DND-41 (cell line): ENCODE measurements around the gene SDHAF2.

ENCODE experiments used
- ATAC-seq: fragments of 200-7000 bp; cut with Tn5 transposase; 3 replicates; pipeline ENCODE4 v1.9.1; 2021; ENCODE audit warnings: low read depth; ENCODE audit not compliant: insufficient read depth
- DNase-seq: peaks from one replicate; pipeline ENCODE4 v3.0.0-alpha.2; 2020
- H2AFZ ChIP-seq: 2 replicates; pipeline ENCODE4 v1.6.0; 2012; ENCODE audit warnings: low read depth, low read length
- H3K27ac ChIP-seq: 2 replicates; pipeline ENCODE4 v1.5.1; 2012; ENCODE audit warnings: low read length, inconsistent platforms
- H3K27me3 ChIP-seq: fragments of 200-600 bp; sonication (generic); 2 replicates; pipeline ENCODE4 v1.6.0; 2012; ENCODE audit warnings: low read length, mild to moderate bottlenecking, inconsistent platforms; ENCODE audit not compliant: insufficient read depth, poor library complexity
- H3K36me3 ChIP-seq: 2 replicates; pipeline ENCODE4 v1.5.1; 2012; ENCODE audit warnings: low read length, inconsistent platforms; ENCODE audit not compliant: insufficient read depth
- H3K4me1 ChIP-seq: 2 replicates; pipeline ENCODE4 v1.5.1; 2012; ENCODE audit warnings: mild to moderate bottlenecking, low read length; ENCODE audit not compliant: insufficient read depth
- H3K4me2 ChIP-seq: 2 replicates; pipeline ENCODE4 v1.6.0; 2012; ENCODE audit warnings: mild to moderate bottlenecking, moderate library complexity, low read length, inconsistent platforms; ENCODE audit not compliant: insufficient read depth
- H3K4me3 ChIP-seq, 2 experiments: fragments of 200-600 bp in 1 of 2; shearing (Covaris generic) in 1 of 2; 2 replicates each; pipeline ENCODE4 v1.5.1; 2012 to 2016; ENCODE audit warnings: inconsistent platforms in 2 of 2, low read length in 2 of 2, mild to moderate bottlenecking in 2 of 2, low read depth in 1 of 2, moderate library complexity in 1 of 2
- H3K79me2 ChIP-seq: 2 replicates; pipeline ENCODE4 v1.6.0; 2012; ENCODE audit warnings: low read length, inconsistent platforms; ENCODE audit not compliant: insufficient read depth
- H3K9ac ChIP-seq: 2 replicates; pipeline ENCODE4 v1.6.0; 2012; ENCODE audit warnings: low read depth, mild to moderate bottlenecking, inconsistent platforms, low read length, moderate library complexity
- H3K9me3 ChIP-seq: 2 replicates; pipeline ENCODE4 v1.5.1; 2012; ENCODE audit warnings: low read length, moderate library complexity, mild to moderate bottlenecking, inconsistent platforms; ENCODE audit not compliant: insufficient read depth, severe bottlenecking
- H4K20me1 ChIP-seq: 2 replicates; pipeline ENCODE4 v1.6.0; 2012; ENCODE audit warnings: low read length; ENCODE audit not compliant: insufficient read depth
- EZH2 ChIP-seq: IDR thresholded peaks from 3 replicates; pipeline ENCODE4 v1.6.1; 2012; ENCODE audit warnings: borderline replicate concordance, low read depth, mild to moderate bottlenecking, moderate library complexity, low read length, inconsistent platforms; ENCODE audit not compliant: severe bottlenecking
- TF ChIP-seq, protein P1 (sequence below): IDR thresholded peaks from 2 replicates; pipeline ENCODE4 v1.5.1; 2012; ENCODE audit warnings: borderline replicate concordance, low read length, moderate library complexity, mild to moderate bottlenecking; ENCODE audit not compliant: poor library complexity, severe bottlenecking; ENCODE audit errors: extremely low read depth

SDHAF2 gene

DNA sequence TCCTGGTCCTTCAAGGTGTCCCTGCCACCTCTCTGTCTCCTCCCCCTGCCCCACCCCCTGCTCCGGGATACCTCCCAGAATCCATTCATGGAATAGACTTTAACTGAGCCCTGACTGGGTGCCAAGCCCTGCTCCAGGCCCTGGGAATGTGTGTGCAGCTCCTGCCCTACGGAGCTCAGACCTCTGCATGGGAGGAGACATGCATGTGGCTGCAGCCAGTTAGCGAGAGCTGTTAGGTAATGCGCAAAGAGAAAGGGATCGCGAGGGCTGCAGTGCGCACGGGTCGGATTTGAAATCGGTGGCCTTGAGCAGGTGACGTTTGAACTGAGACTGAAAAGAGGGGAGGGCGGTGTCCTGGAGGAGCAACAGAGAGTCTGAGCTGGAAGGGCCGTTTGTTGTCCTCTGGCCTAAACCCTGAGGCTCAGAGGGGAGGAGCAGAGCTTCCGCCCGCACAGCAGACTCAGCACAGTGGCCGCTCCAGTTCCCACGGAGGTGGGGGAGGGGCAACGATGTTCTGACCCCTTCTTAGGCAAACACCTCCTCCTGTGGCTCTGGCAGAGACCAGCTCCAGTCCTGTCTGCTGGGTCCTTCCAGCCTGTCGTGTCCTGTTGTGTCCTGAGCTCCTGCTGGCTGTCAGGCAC lies 58.8 kb downstream of the SDHAF2 start:
- Histone ChIP-seq H3K9me3 (no peaks in the 10 kb centered on the region), H3K27ac (no peak overlapping the region), H3K9ac (no peak overlapping the region), H3K4me2 (no peak overlapping the region), H3K79me2 (no peaks in the 10 kb centered on the region), H2AFZ (no peak overlapping the region), H3K36me3 (no peaks in the 10 kb centered on the region), H4K20me1 (no peaks in the 10 kb centered on the region; the same call in 1 of the 2 replicates), H3K4me3 (no peak overlapping the region), H3K27me3 (no peaks in the 10 kb centered on the region), H3K4me1 (no peaks in the 10 kb centered on the region)
- no peak for DNase-seq
- ATAC-seq = no peak
- no peak for TF ChIP-seq EZH2

DNA sequence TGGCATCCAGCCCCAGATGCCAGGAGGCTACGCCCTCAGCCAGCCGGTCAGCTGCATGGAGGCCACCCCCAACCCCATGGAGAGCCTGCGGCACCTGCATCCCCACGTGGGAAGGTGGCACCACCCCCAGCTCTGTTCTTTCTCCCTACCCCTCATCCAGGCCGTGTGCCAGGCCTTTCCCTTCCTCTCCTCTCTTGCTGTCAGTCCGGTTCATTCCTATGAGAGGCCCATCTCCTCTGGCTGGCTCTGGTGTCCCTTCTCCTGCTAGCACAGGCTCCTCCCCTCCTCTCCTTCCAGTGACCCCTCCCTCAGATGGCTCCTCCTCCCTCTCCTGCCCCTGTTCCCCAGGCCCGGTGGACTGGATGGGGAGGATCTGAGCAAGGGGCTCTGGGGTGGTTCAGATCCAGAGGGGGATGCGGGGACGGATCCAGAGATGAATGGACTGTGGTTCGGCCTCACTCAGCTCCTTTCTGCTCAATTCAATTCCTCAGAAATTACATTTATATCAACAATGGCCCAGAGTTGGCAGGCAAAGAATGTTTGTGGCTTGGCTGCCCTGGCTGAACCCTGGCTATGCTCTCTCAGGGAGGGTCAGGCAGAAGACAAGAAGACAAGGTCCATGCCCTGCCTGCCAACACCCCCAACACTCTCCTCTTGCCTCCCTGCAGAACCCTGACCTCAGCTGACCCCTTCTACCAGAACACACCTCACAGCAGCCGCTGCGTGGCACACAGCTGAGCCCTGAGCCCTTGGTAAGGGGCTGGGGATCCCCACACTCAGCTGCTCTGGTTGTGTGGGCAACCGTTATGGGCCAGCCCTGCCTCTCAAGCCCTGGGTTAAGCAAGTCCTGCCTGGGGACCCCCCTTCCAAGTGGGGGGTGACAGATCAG lies 60.2 kb downstream of the SDHAF2 start:
- Histone ChIP-seq H3K79me2 (no peaks in the 10 kb centered on the region), H3K9me3 (no peaks in the 10 kb centered on the region), H3K27ac (no peak overlapping the region), H3K4me3 (no peak overlapping the region), H4K20me1 (no peaks in the 10 kb centered on the region; the same call in 1 of the 2 replicates), H3K36me3 (no peaks in the 10 kb centered on the region), H3K4me1 (no peaks in the 10 kb centered on the region), H3K27me3 (no peaks in the 10 kb centered on the region), H2AFZ (no peak overlapping the region), H3K9ac (no peak overlapping the region), H3K4me2 (no peak overlapping the region)
- ATAC-seq (no peak), DNase-seq (no peak)
- TF ChIP-seq EZH2 = no peak
- TF ChIP-seq, protein P1, sequence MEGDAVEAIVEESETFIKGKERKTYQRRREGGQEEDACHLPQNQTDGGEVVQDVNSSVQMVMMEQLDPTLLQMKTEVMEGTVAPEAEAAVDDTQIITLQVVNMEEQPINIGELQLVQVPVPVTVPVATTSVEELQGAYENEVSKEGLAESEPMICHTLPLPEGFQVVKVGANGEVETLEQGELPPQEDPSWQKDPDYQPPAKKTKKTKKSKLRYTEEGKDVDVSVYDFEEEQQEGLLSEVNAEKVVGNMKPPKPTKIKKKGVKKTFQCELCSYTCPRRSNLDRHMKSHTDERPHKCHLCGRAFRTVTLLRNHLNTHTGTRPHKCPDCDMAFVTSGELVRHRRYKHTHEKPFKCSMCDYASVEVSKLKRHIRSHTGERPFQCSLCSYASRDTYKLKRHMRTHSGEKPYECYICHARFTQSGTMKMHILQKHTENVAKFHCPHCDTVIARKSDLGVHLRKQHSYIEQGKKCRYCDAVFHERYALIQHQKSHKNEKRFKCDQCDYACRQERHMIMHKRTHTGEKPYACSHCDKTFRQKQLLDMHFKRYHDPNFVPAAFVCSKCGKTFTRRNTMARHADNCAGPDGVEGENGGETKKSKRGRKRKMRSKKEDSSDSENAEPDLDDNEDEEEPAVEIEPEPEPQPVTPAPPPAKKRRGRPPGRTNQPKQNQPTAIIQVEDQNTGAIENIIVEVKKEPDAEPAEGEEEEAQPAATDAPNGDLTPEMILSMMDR = no peak

DNA sequence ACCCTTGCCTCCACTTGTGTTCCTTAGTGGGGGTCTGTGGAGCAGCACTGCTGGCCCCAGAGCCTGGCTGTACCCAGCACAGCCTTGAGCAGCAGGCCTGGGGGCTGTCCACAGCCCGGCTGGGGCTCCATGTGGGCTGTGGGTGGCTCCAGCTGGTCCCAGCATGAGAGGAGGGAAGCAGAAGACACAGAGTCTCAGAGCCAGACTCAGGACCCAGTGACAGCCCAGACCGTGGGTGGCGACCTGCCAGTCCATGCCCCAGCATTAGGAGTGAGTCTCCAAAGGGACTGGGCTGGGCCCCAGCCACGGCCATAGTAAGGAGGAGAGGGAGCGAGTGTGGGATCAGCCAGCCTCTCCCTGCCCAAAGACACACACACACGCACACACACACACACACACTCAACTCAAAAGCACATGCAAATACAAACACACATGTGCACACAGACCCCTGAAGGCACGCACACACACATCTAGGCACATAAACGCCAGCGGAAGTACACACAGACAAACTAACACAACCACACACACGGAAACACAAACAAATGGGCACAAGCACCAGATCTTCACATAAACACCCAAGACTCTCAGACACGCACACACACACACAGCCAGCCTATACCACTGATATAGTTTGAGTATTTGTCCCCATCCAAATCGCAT lies 61.9 kb downstream of the SDHAF2 start:
- Histone ChIP-seq H2AFZ (no peak overlapping the region), H3K4me2 (no peak overlapping the region), H3K79me2 (no peaks in the 10 kb centered on the region), H3K27ac (no peak overlapping the region), H3K4me1 (no peaks in the 10 kb centered on the region), H3K36me3 (no peaks in the 10 kb centered on the region), H3K9ac (no peak overlapping the region), H3K9me3 (no peaks in the 10 kb centered on the region), H4K20me1 (no peaks in the 10 kb centered on the region; the same call in 1 of the 2 replicates), H3K27me3 (no peaks in the 10 kb centered on the region), H3K4me3 (no peak overlapping the region)
- ATAC-seq = no peak
- no peak for DNase-seq
- TF ChIP-seq, protein P1 = no peak
- TF ChIP-seq EZH2 = no peak
